LNCaP clone FGC (cell line): Measurements from ENCODE around the gene RANGRF.

Experiments
- DNase-seq: peaks from one replicate; pipeline ENCODE4 v3.0.0-alpha.2; 2011; ENCODE audit warnings: low read depth
- H3K4me3 ChIP-seq: 2 replicates; pipeline ENCODE4 v1.5.1; 2011; ENCODE audit warnings: mild to moderate bottlenecking, low read depth, low read length, control low read depth
- CTCF ChIP-seq: IDR thresholded peaks from 2 replicates; pipeline ENCODE4 v1.5.1; 2012; ENCODE audit warnings: mild to moderate bottlenecking; ENCODE audit not compliant: control insufficient read depth, insufficient read depth; ENCODE audit errors: extremely low read depth

RANGRF gene

GRCh38 chr17:8294814-8295316 is 6.4 kb downstream of the RANGRF start:
- no peak for TF ChIP-seq CTCF
- peak overlapping the region; percentile 58 for H3K4me3 ChIP-seq
- DNase-seq, result no peak

- H3K4me3 ChIP-seq, result no peak overlapping the region
- no peak for DNase-seq
- TF ChIP-seq CTCF, result no peak
Measured at GRCh38 chr17:8300226-8300625, 11.8 kb downstream of the RANGRF start.

GRCh38 chr17:8300627-8301242 is 12.3 kb downstream of the RANGRF start:
- no peak overlapping the region for H3K4me3 ChIP-seq
- DNase-seq, result peak; percentile 36
- peak; percentile 91 for TF ChIP-seq CTCF

- TF ChIP-seq CTCF, result no peak
- DNase-seq, result no peak
- no peak overlapping the region for H3K4me3 ChIP-seq
Measured at GRCh38 chr17:8310601-8311123, 22.2 kb downstream of the RANGRF start.

GRCh38 chr17:8311131-8311790 is 22.8 kb downstream of the RANGRF start:
- DNase-seq, result no peak
- TF ChIP-seq CTCF, result no peak

GRCh38 chr17:8312251-8312650 is 23.8 kb downstream of the RANGRF start:
- H3K4me3 ChIP-seq, result no peak overlapping the region
- TF ChIP-seq CTCF, result no peak
- no peak for DNase-seq

More at GRCh38 chr17:8311131-8311790, 22.8 kb downstream of the RANGRF start:
- H3K4me3 ChIP-seq, result no peak overlapping the region
